Endothelial cell of umbilical vein (primary cell): ENCODE data around the gene GANC. TPM values are rescaled to one million over a fixed set of nuclear protein-coding genes. Genes with fewer than 3 reads are reported as not detected.

Source experiments
- BruUV-seq: library from RNA; stranded (reverse); fragments of 400-500 nt; replicated peaks from 2 replicates; lab custom pipeline; 2021; lab: Mats Ljungman, UMichigan
- CTCF ChIA-PET: fragments of 300-600, 350-600 bp; sonication (Branson Sonifier 250); formaldehyde crosslinking; loops from one replicate; lab custom pipeline; 2021; ENCODE audit warnings: antibody characterized with exemption, inconsistent platforms; lab: Charles Lee
- POLR2A ChIA-PET: fragments of 300-600, 350-600 bp; sonication (Branson Sonifier 250); formaldehyde crosslinking; loops from one replicate; lab custom pipeline; 2021; ENCODE audit warnings: antibody characterized with exemption, inconsistent platforms; lab: Charles Lee
- DNase-seq: peaks from one replicate; pipeline ENCODE4 v3.0.0-alpha.2; 2011; ENCODE audit warnings: low read depth, low spot score
- FAIRE-seq: peaks from 2 replicates; lab custom pipeline; 2011; peaks lifted over from hg19 to GRCh38; lab: Jason Lieb, UNC
- H2AFZ ChIP-seq: 2 replicates; pipeline ENCODE4 v1.6.0; 2012; ENCODE audit warnings: low read depth, low read length, control low read depth, inconsistent platforms
- H3K27ac ChIP-seq: 2 replicates; pipeline ENCODE4 v1.5.1; 2011; ENCODE audit warnings: low read depth, mild to moderate bottlenecking, control low read depth, low read length, moderate library complexity; ENCODE audit not compliant: insufficient read depth
- H3K27me3 ChIP-seq, 2 experiments: 2 replicates each; pipeline versions ENCODE4 v1.6.0 to v1.6.1; 2011; ENCODE audit warnings: low read length in 2 of 2, mixed read lengths in 1 of 2; ENCODE audit not compliant: control insufficient read depth in 2 of 2, insufficient read depth in 2 of 2
- H3K36me3 ChIP-seq, 2 experiments: 2 replicates in 1 of 2; 3 replicates in 1 of 2; pipeline ENCODE4 v1.5.1; 2011; ENCODE audit warnings: low read length in 2 of 2, mild to moderate bottlenecking in 1 of 2, moderate library complexity in 1 of 2; ENCODE audit not compliant: control insufficient read depth in 2 of 2, insufficient read depth in 2 of 2; ENCODE audit errors: extremely low read depth in 1 of 2
- H3K4me1 ChIP-seq: 3 replicates; pipeline ENCODE4 v1.5.1; 2011; ENCODE audit warnings: mild to moderate bottlenecking, low read length; ENCODE audit not compliant: control insufficient read depth, insufficient read depth; ENCODE audit errors: extremely low read depth
- H3K4me2 ChIP-seq: 2 replicates; pipeline ENCODE4 v1.6.1; 2011; ENCODE audit warnings: low read length, control low read depth, mixed read lengths; ENCODE audit not compliant: insufficient read depth
- H3K4me3 ChIP-seq, 3 experiments: fragments of 200-600 bp in 1 of 3; sonication (generic), shearing (Covaris generic) in 1 of 3; replicated peaks in 1 of 3; 2 replicates each; pipeline ENCODE4 v1.5.1; 2011 to 2016; ENCODE audit warnings: control low read depth in 3 of 3, low read length in 3 of 3, mild to moderate bottlenecking in 2 of 3, inconsistent platforms in 1 of 3, low read depth in 1 of 3, moderate library complexity in 1 of 3; ENCODE audit not compliant: insufficient read depth in 1 of 3
- H3K79me2 ChIP-seq: 2 replicates; pipeline ENCODE4 v1.6.0; 2012; ENCODE audit warnings: low read length, inconsistent platforms; ENCODE audit not compliant: control insufficient read depth, insufficient read depth
- H3K9ac ChIP-seq: replicated peaks from 2 replicates; pipeline ENCODE3; 2011; ENCODE audit warnings: low read length, control low read depth; ENCODE audit not compliant: insufficient read depth; ENCODE audit errors: extremely low read depth
- H3K9me1 ChIP-seq: replicated peaks from 3 replicates; pipeline ENCODE4 v1.6.0; 2011; ENCODE audit warnings: mild to moderate bottlenecking, low read length; ENCODE audit not compliant: control insufficient read depth, insufficient read depth; ENCODE audit errors: extremely low read depth
- H3K9me3 ChIP-seq: replicated peaks from 2 replicates; pipeline ENCODE4 v1.5.1; 2012; ENCODE audit warnings: low read length, inconsistent platforms; ENCODE audit not compliant: control insufficient read depth, insufficient read depth
- H4K20me1 ChIP-seq: replicated peaks from 2 replicates; pipeline ENCODE3; 2011; ENCODE audit warnings: mild to moderate bottlenecking, low read length; ENCODE audit not compliant: control insufficient read depth, insufficient read depth; ENCODE audit errors: extremely low read depth
- CTCF ChIP-seq, 2 donors: IDR thresholded peaks; 1 replicate in 1 of 2; 2 replicates in 1 of 2; pipeline ENCODE4 v1.5.1; 2011; ENCODE audit warnings: low read length in 2 of 2, mild to moderate bottlenecking in 2 of 2, moderate library complexity in 2 of 2, control low read depth in 1 of 2, inconsistent platforms in 1 of 2, low read depth in 1 of 2; ENCODE audit not compliant: insufficient read depth in 1 of 2; ENCODE audit errors: extremely low read depth in 1 of 2
- EZH2 ChIP-seq: IDR thresholded peaks from 2 replicates; pipeline ENCODE4 v1.6.1; 2012; ENCODE audit warnings: borderline replicate concordance, low read depth, mild to moderate bottlenecking, moderate library complexity, low read length, inconsistent platforms; ENCODE audit not compliant: severe bottlenecking
- FOS ChIP-seq: IDR thresholded peaks from 2 replicates; pipeline ENCODE4 v1.6.1; 2011; ENCODE audit warnings: mild to moderate bottlenecking, low read length, moderate library complexity, borderline replicate concordance; ENCODE audit not compliant: insufficient read depth
- GATA2 ChIP-seq: IDR thresholded peaks from 2 replicates; pipeline ENCODE4 v1.7.0; 2011; ENCODE audit warnings: low read depth, mild to moderate bottlenecking, moderate library complexity, mixed read lengths, low read length; ENCODE audit not compliant: insufficient read length, insufficient read depth
- JUN ChIP-seq: IDR thresholded peaks from 2 replicates; pipeline ENCODE4 v1.6.1; 2011; ENCODE audit warnings: borderline replicate concordance, low read depth; ENCODE audit not compliant: insufficient read length, insufficient read depth
- MAX ChIP-seq: IDR thresholded peaks from 2 replicates; pipeline ENCODE4 v1.6.1; 2011; ENCODE audit not compliant: insufficient read depth, insufficient read length
- MYC ChIP-seq: IDR thresholded peaks from one replicate; pipeline ENCODE4 v1.6.1; 2011; ENCODE audit warnings: mild to moderate bottlenecking, low read depth, low read length
- POLR2A ChIP-seq: IDR thresholded peaks from 2 replicates; pipeline ENCODE4 v1.6.1; 2012; ENCODE audit warnings: low read depth, mild to moderate bottlenecking, control low read depth, low read length
- POLR2AphosphoS5 ChIP-seq: IDR thresholded peaks from 2 replicates; pipeline ENCODE4 v1.6.1; 2012; ENCODE audit warnings: low read depth, mild to moderate bottlenecking, control low read depth, low read length, moderate library complexity; ENCODE audit not compliant: insufficient read depth
- dilution Hi-C: fragments of 300-500 bp; cut with MboI; formaldehyde crosslinking; loops from one replicate; pipeline ENCODE4 v1.15.0; 2019; ENCODE audit warnings: low sequenced_read_pairs; ENCODE audit not compliant: extremely low pct_ligation_motif_present
- intact Hi-C: fragments of 100-400 bp; cut with micrococcal nuclease; formaldehyde crosslinking; loops from one replicate; pipeline ENCODE4 v1.10.0; 2022
- polyA plus RNA-seq, 4 experiments: library from polyadenylated mRNA; depleted of rRNA in 3 of 4; stranded (reverse) in 3 of 4; unstranded in 1 of 4; fragments of >200 nt; gene quantifications; 2 replicates each; pipeline versions ENCODE4 v1.2.1 to v1.2.3, GENCODE V29; 2011 to 2012; ENCODE audit warnings: missing spikeins in 1 of 4
- total RNA-seq: library from RNA; stranded (reverse); gene quantifications from 2 replicates; pipeline ENCODE4 v1.2.3, GENCODE V29; 2021

GANC gene
- total and polyA plus RNA-seq, 2 donors (not counting 3 experiments of a cell fraction or from before 2014, with no cell fraction given) = 8.5 to 17.8 TPM

- Histone ChIP-seq H4K20me1 (no peaks in the 10 kb centered on the region), H3K79me2 (peaks cover 18% of the 10 kb centered on the region), H3K9me3 (no peaks in the 10 kb centered on the region), H3K4me2 (no peak overlapping the region), H3K27me3 (no peaks in the 10 kb centered on the region), H3K4me1 (peaks cover 30% of the 10 kb centered on the region), H3K36me3 (no peaks in the 10 kb centered on the region), H2AFZ (no peak overlapping the region), H3K9ac (no peak overlapping the region), H3K4me3 (no peak overlapping the region), H3K27ac (no peak overlapping the region), H3K9me1 (no peaks in the 10 kb centered on the region)
- intact Hi-C loops = no loop called here
- dilution Hi-C loops = no loop called here
- ChIA-PET CTCF (no interaction called here), POLR2A (no interaction called here)
- DNase-seq (no peak), FAIRE-seq (no peak)
- TF ChIP-seq POLR2AphosphoS5 (no peak), GATA2 (no peak), CTCF (IDR thresholded peaks at IDR 0.05; ENCODE audit: extremely low read depth in 1 of 2, insufficient read depth in 1 of 2, low read depth in 1 of 2, low read length in 2 of 2) (no peak)
- no TSS peak for BruUV-seq
Observed at GRCh38 chr15:42276762-42277161, 3.8 kb downstream of the GANC start.

GRCh38 chr15:42279234-42279723, 6.3 kb downstream of the GANC start:
- no TSS peak for BruUV-seq
- H3K36me3 ChIP-seq = no peaks in the 10 kb centered on the region
- no peak overlapping the region for H3K4me2 ChIP-seq
- H3K4me3 ChIP-seq = no peak overlapping the region
- no peak overlapping the region for H3K27ac ChIP-seq
- FAIRE-seq (no peak), DNase-seq (peak; percentile 7)
- H3K79me2 ChIP-seq = peaks cover 7% of the 10 kb centered on the region
- POLR2A ChIA-PET = no interaction called here
- CTCF ChIA-PET = no interaction called here
- peaks cover 19% of the 10 kb centered on the region for H3K4me1 ChIP-seq
- no peak overlapping the region for H2AFZ ChIP-seq
- H3K27me3 ChIP-seq = no peaks in the 10 kb centered on the region
- H3K9me1 ChIP-seq = no peaks in the 10 kb centered on the region
- TF ChIP-seq POLR2AphosphoS5 = no peak
- TF ChIP-seq FOS = no peak
- TF ChIP-seq EZH2 = no peak
- TF ChIP-seq JUN = no peak
- TF ChIP-seq MAX = no peak
- TF ChIP-seq CTCF (IDR thresholded peaks at IDR 0.05; ENCODE audit: extremely low read depth in 1 of 2, insufficient read depth in 1 of 2, low read depth in 1 of 2, low read length in 2 of 2) = no peak
- no peak for TF ChIP-seq MYC
- no peak for TF ChIP-seq POLR2A
- no peaks in the 10 kb centered on the region for H4K20me1 ChIP-seq
- H3K9me3 ChIP-seq = no peaks in the 10 kb centered on the region
- H3K9ac ChIP-seq = no peak overlapping the region
- intact Hi-C loops = no loop called here
- dilution Hi-C loops = no loop called here
